GM21717 (cell line): ENCODE data around the gene LLGL2.
"Not testable (repeated sequence)": the region's sequence is repeated elsewhere in the genome, so short reads cannot be mapped to it uniquely, and the experiment has no call there.

Experiments used
- ATAC-seq: cut with Tn5 transposase; IDR thresholded peaks from one replicate; pipeline ENCODE4 v1.9.1; 2021; ENCODE audit warnings: mild to moderate bottlenecking, moderate library complexity; ENCODE audit not compliant: unreplicated experiment

LLGL2 gene

DNA sequence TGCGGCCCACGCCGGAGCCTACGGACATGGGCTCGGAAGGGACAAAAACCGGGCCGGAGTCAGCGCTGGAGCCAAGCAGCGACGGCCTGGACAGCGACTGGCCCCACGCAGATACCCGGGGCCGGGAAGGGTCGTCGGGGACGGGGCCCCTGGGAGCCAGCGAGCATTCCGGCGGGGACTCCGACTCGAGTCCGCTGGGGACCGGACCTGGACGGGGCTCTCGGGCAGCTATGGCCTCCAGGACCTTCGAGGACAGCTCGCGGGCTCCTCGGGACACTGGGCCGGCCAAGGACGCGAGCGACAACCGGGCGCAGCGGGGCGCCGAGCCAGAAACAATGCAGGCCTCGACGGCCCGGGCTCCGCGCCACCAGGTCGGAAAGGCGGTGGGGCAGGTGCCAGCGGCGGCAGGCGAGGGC, 63.1 kb downstream of the LLGL2 start:
- ATAC-seq, result peak; percentile 21

DNA sequence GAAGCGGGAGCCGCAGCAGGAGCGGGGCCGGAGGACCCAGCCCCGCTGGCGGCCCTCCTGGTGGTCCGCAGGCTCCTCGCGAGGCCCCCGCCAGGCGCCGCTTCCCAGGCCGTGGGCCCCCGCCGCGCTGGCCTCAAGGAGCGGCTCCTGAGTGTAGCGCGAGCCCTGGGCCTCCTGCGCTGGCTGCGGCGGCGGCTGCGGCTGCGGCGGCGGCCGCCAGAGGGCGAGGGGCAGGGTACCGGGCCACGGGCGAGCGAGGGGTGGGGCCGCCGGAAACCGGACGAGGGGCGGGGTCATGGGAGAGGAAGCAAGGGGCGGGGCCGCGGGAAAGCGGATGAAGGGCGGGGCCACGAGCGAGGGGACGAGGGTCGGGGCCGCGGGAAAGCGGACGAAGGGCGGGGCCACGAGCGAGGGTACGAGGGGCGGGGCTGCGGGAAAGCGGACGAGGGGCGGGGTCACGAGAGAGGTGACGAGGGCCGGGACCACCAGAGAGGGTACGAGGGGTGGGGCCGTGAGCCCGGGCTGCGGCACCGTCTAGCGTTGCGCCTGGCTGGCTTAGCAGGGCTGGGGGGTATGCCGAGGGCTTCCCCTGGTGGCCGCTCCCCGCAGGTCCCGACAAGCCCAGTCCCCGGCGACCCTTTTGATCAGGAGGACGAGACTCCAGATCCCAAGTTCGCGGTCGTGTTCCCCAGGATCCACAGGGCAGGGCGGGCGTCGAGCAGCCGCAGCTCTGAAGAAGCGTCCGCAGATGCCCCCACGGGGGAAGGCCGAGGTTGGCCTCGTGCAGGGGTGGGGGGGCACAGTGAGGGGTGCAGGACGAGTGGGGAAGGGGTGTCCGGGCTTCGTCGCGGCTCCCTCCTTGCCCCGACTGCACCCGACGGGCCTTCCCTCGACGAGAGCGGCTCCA, 63.8 kb downstream of the LLGL2 start:
- ATAC-seq, result peak; percentile 51

DNA sequence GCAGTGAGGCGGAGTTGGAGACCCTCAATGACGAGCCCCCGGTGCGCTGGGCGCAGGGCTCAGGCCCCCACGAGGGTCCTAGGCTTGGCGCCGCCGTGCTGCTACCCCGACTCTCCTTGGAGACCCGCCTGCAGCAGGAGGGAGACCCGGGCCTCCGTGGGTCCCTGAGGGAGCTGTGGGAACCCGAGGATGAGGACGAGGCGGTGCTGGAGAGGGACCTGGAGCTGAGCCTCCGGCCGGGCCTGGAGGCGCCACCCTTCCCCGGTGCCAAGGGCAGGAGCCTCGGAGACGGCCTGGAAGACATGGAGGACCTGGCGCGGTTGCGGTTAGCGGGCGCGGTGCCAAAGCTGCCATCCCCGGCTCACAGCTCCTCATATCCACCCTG, 64.4 kb downstream of the LLGL2 start:
- ATAC-seq, result no peak

DNA sequence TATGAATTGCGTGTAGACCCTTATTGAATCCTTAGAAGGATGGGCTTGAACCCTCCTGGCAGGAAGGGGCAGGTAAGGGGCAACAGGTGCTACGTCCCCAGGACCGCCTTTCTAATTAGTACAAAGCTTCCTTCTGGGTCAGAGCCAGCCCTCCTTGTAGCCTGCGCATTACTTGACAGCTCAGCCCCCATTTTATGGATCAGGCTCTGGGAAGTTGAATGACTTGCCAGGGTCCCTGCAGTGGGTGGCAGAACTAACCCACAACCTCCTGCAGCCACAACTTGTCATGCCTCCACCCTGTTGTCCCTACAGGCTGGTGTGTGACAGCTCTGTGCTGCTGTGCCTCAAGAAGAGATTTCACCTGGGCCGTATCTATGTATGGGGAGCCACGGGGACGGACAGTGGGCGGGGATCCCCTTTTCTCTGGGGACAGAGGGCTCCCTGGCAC, 64.8 kb downstream of the LLGL2 start:
- ATAC-seq, result no peak

DNA sequence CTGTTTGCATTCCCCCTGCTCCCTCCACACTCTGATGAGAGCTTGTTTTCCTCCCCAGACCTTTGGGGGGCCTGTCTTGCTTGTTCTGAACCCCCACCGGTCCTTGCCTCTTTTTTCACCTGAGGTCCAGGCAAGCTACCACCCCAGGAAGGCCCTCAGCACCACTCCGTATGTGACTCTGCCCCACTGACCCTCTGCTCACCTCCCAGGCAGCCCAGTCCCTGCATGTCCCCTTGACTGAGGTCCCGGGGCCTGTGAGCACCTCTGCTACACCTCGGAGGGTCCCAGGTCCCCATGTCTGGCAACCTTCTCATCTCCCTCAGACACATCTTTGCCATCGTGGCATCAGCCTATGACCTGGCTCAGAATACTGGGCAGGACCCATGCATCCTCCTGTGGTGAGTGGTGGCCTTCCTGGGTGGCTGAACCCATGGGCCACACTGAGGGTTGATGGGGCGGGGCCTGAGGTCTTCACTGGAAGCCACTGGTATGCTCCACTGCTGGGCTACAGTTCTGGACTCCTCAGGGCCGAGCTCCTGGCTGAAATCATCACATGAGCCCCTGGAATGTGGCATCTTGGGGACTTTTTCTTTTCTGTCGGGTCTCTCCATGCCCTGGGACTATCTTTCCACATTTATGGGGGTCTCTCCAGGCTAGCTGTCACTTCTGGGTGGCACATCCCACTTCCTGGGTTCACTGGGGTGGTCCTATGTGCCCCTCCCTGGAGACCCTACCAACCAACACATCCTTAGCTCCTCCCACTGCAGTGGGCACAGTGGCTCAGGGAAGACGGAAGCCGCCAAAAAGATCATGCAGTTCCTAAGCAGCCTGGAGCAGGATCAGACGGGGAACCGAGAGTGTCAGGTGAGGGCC, 65.6 kb downstream of the LLGL2 start:
- ATAC-seq, result no peak

DNA sequence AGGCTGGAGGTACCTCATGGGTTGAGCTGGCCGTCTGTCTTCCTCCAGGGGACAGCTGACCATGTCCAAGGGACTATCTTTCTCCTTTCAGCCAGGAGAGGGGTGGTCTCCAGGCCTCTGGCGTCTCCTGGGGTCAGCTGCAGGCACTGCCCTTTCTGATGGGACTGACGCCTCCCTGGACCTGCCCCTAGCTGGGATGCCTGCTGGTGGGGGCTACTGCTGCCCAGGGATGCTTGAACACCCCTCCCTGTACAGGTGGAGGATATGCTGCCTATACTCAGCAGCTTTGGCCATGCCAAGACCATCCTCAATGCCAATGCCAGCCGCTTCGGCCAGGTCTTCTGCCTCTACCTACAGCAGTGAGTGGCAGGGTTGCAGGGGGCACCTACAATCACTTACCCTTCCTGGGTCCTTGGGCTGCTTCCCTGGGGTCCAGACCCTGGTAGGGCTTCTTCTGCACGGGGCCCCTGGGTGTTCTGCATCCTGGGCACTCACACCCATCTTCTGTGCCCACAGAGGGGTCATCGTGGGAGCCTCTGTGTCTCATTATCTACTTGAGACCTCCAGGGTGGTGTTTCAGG, 66.3 kb downstream of the LLGL2 start:
- no peak for ATAC-seq

DNA sequence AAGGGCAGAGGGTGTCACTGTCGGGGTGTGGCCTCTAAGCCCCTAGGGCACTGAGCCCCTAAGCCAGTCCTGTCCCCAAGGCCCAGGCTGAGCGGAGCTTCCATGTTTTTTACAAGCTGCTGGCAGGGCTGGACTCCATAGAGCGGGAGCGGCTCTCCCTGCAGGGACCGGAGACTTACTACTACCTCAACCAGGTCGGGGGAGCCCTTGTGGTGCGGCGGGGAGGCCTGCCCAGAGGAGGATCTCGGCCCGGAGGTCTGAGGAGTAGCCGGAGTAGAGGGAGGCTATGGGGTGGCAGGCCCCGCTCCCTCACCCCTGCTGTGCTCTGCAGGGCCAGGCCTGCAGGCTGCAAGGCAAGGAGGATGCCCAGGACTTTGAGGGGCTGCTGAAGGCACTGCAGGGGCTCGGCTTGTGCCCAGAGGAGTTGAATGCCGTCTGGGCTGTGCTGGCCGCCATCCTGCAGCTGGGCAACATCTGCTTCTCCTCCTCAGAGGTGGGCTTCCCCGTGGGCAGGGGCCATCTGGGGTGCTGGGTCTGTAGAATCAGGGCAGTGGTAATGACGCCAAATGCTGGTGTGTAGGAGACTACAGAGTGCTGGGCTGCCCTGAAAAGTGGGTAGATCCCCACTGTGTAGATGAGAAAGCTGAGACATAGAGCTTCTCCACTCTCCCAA, 67.0 kb downstream of the LLGL2 start:
- no peak for ATAC-seq

DNA sequence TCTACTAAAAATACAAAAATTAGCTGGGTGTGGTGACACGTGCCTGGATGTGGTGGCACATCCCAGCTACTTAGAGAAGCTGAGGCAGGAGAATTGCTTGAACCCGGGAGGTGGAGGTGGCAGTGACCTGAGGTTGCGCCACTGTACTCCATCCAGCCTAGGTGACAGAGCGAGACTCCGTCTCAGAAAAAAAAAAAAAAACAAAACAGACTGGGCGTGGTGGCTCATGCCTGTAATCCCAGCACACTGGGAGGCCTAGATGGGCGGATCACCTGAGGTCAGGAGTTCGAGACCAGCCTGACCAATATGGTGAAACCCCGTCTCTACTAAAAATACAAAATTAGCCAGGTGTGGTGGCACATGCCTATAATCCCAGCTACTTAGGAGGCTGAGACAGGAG, 67.9 kb downstream of the LLGL2 start:
- not testable (repeated sequence) for ATAC-seq

DNA sequence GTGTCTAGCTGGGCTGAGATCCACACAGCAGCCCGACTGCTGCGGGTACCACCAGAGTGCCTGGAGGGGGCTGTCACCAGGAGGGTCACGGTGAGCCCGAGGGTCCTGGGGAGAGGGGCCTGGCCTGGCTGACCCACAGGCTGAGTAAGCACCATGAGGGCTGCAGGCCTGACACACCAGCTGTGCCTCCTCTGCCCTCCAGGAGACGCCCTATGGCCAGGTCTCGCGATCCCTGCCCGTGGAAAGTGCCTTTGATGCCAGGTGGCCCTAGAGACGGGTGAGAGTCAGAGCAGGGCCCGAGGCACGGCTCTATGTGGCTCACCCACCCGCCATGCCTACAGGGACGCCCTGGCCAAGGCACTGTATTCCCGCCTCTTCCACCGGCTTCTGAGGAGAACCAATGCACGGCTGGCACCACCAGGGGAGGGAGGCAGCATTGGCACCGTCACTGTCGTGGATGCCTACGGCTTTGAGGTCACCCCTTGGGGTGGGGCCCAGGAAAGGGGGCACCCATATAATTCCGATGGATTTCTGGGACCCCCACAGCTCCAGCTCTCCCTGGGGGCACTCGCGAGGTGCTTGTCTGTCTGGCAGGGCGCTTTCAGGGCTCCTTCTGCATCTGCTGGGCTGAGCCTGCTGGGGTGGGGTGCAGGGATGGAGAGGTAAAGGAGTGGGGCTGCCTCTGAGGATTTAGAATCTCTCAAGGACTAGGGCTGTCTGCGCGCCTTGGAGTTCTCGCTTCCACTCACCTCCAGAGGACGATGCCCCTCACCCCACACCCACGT, 69.2 kb downstream of the LLGL2 start:
- no peak for ATAC-seq

DNA sequence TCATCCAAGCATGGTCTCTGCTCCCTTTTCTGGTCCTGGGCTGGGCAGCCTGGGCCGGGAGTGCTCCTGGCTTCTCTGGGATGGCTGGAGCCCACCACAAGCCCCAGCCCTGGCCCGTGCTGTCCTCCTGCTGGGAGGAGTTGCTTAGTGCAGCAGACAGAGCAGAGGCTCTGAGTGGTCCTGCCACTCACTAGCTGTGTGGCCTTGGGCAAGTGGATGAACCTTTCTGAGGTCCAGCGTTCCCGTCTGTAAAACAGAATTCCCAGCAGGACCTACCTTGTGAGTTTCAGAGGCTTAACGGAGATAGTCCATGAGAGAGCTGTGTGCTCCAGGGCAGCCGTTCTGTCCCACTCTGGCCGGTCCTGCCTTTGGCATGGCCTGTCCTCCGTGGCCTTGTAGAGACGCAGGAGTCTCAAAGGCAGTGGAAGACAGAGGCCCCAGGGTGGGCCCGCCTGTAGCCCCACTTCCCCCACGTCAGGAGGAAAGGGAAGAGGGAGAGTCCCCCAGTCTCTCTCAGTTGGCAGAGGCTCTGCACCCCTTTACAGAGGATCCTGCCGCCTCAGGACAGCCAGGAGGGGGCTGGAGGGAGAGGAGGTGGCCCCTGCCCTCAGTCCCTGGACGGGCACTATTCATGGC, 69.9 kb downstream of the LLGL2 start:
- ATAC-seq, result no peak

DNA sequence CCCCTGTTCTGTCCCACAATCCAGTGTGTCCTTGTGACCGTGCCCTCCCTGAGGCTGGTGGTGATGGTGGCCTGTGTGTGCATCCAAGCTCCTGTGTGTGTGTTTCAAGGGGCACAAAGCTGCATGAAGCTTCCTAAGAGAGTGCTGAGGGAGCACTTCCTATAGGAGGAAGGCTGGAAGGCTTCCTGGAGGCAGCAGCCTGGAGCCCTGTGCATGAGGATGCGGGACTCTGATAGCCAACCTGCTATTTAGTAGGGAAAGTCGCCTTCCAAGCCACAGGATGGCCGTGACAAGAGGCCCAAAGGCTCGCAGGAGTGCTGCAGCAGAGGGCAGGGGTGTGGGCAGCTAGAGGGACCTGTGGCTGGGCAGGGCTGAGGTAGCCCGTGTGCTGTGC, 70.4 kb downstream of the LLGL2 start:
- no peak for ATAC-seq

DNA sequence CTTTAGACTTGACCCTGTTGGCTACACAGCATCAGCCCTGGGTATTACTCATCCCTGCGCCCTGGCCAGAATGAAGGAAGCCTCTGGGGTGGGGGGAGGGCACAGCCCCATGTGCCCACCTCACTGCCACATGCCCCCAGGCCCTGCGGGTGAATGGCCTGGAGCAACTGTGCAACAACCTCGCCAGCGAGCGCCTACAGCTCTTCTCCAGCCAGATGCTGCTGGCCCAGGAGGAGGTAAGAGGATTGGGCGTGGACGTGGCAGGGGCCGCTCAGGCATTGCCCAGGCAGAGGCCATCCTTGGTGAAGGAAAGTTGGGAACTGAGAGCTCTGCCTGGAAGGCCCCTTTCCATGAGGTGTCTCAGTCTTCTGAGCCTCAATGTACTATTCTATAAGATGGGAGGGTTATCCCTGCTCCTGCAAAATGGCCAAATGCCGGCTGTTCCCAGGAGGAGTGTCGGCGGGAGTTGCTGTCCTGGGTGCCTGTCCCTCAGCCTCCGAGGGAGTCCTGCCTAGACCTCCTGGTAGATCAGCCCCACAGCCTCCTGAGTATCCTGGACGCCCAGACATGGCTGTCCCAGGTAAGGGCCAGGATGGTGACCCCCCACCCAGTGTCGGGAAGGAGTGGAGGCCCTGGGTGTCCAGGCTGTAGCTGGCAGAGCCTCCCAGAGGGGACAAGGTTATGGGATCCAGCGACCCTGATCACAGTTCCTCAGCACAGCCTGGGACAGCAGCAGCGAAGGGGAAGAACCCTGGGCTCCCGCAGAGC, 71.0 kb downstream of the LLGL2 start:
- ATAC-seq, result no peak

DNA sequence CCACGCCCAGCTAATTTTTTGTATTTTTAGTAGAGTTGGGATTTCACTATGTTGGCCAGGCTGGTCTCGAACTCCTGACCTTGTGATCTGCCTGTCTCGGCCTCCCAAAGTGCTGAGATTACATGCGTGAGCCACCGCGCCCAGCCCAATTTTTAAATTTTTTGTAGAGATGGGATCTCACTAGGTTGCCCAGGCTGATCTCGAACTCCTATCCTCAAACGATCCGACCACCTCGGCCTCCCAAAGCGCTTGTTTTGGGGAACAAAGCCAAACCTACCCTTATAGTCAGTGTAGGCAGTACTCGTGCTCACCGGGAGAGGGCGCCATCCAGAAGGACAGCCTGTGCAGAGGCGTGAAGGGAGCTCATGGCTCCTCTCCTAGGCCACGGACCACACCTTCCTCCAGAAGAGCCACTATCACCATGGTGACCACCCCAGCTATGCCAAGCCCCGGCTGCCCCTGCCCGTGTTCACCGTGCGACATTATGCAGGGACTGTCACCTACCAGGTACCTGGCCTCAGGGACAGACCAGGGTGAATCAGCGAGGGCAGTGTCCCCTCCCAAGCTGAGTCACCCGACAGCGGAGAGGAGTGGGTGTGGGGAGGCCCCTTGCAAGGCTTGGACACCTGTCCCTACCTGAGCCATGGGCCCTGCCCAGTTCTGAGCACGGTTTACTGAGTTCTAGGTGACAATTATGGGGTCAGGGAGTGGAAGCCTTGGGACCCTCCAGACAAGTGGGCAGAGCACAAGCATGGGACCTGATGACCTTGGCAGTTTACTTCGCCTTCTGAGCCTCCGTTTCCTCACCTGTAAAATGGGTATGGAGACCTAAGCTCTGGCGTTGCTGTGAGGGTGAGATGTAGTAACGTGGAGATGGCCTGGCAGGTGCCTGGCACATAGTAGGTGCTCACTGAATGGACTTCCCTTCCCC, 75.8 kb downstream of the LLGL2 start:
- no peak for ATAC-seq

DNA sequence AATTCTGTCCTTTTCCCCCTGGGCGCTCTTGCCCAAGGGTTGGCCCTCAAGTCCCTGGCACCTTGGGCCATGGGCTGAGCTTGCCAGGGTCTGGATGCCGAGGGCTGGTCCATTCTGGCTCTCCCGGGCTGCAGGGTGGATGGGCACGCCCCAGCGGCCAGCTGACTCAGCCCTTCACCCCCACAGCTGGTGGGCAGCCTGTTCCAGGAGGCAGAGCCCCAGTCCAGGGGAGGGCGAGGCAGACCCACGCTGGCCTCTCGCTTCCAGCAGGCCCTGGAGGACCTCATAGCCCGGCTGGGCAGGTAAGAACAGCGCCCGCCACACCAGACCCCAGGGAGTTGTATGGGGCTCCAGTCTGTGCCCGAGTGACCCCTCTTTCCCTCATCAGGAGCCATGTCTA, 77.1 kb downstream of the LLGL2 start:
- no peak for ATAC-seq

DNA sequence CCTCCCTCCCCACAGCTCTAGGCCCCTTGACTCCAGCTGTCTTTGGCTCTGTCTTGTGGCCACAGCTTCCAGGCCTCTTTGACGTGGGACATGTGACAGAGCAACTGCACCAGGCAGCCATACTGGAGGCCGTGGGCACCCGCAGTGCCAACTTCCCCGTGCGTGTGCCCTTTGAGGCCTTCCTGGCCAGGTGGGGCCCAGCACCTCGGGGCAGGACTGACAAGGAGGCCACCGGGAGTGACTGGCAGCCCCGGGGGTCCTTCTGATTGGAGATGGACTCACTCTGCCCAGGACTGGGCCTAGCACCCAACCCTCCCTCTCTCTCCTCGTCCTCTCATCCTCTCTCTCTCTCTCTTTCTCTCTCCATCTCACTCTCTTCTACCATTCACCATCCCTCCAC, 77.6 kb downstream of the LLGL2 start:
- ATAC-seq, result no peak

DNA sequence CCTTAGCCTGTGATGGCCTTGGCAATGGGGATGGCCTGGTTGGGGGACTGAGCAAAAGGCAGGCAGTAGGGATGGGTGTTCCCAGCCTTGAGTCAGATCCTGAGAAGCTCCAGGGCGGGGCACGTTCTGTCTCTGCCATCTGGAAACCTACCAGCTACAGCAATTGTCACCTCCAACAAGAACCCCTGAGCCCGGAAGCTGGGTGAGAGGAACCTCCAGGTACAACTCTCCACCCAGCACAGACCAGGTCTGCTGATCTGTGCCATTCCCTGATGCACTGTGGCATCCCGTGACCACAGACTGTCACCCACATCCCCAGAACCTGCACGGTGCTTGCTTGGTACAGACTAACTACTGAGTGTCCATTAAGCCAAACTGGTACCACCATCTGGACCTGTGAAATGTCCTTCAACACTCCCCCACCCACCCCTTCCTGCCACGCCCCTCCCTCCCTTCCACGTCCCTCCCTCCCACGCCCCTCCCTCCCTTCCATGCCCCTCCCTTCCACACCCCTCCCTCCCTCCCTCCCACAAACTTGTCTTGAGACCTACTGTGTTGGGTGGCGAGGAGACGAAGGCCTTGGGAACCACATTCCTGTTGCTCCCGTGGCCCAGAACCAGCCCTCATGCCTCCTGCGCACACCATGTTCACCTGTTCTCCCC, 78.7 kb downstream of the LLGL2 start:
- no peak for ATAC-seq

DNA sequence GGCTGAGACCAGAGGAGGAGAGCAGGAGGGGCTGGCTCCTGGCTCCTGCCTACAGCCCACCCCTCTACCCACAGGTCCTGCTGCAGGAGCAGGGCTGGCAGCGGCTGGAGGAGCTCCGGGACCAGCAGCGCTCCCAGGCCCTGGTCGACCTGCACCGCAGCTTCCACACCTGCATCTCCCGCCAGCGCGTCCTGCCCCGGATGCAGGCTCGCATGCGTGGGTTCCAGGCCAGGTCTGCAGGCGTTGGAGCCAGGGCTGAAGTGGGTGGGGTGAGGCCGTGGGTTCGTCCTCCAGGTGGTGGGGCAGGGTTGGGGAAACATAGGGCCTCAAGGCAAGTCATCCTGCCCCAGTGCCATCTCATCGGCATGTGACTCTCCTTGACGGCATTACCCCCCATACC, 80.3 kb downstream of the LLGL2 start:
- ATAC-seq, result no peak
